NOMO-1 treated with DMSO at 0.1 percent for 48 hours (cell line): Measurements from ENCODE around the gene PAX5.

Source experiments
- DNase-seq: peaks from one replicate; lab custom pipeline; 2025; ENCODE audit not compliant: unreplicated experiment; lab: John Stamatoyannopoulos, UW

The PAX5 gene

GRCh38 chr9:37037503-37038301 lies 3.6 kb upstream of the PAX5 start:
- no peak for DNase-seq

- peak; percentile 9 for DNase-seq
These were observed 2.9 kb upstream of the PAX5 start for GRCh38 chr9:37036776-37037502.

GRCh38 chr9:37036371-37036775 lies 2.3 kb upstream of the PAX5 start:
- DNase-seq, result no peak

GRCh38 chr9:37035648-37036370 lies 1.7 kb upstream of the PAX5 start:
- DNase-seq, result no peak

GRCh38 chr9:37034938-37035647 lies 1.0 kb upstream of the PAX5 start:
- DNase-seq, result no peak

- no peak for DNase-seq
These were observed 353 bp upstream of the PAX5 start for GRCh38 chr9:37034305-37034937.

GRCh38 chr9:37033141-37033540 lies 927 bp downstream of the PAX5 start:
- no peak for DNase-seq

GRCh38 chr9:37032713-37033112 lies 1.4 kb downstream of the PAX5 start:
- DNase-seq, result no peak

GRCh38 chr9:37031902-37032301 lies 2.2 kb downstream of the PAX5 start:
- DNase-seq, result no peak

GRCh38 chr9:37031081-37031480 lies 3.0 kb downstream of the PAX5 start:
- DNase-seq, result no peak

GRCh38 chr9:37030611-37030939 lies 3.5 kb downstream of the PAX5 start:
- DNase-seq, result no peak

GRCh38 chr9:37029776-37030610 lies 4.1 kb downstream of the PAX5 start:
- DNase-seq, result no peak

- DNase-seq, result no peak
These were observed 4.7 kb downstream of the PAX5 start for GRCh38 chr9:37029304-37029775.

- no peak for DNase-seq
These were observed 5.5 kb downstream of the PAX5 start for GRCh38 chr9:37028420-37029031.

- DNase-seq, result peak; percentile 76
These were observed 6.3 kb downstream of the PAX5 start for GRCh38 chr9:37027582-37028419.

GRCh38 chr9:37026931-37027581 lies 7.0 kb downstream of the PAX5 start:
- no peak for DNase-seq

- no peak for DNase-seq
These were observed 7.7 kb downstream of the PAX5 start for GRCh38 chr9:37026113-37026930.
